Osteoblast (primary cell): ENCODE data around the gene ZNF804A. TPM values are rescaled to one million over a fixed set of nuclear protein-coding genes. Genes with fewer than 3 reads are reported as not detected.

ENCODE experiments used
- DNase-seq: peaks from one replicate; pipeline ENCODE4 v3.0.0; 2011; ENCODE audit warnings: low spot score, mixed read lengths; ENCODE audit not compliant: insufficient read length; ENCODE audit errors: missing footprints
- H2AFZ ChIP-seq: 2 replicates; pipeline ENCODE4 v1.6.0; 2011; ENCODE audit warnings: mild to moderate bottlenecking, low read length
- H3K27ac ChIP-seq: 2 replicates; pipeline ENCODE4 v1.5.1; 2011; ENCODE audit warnings: mild to moderate bottlenecking, low read depth, low read length, moderate library complexity
- H3K27me3 ChIP-seq: 2 replicates; pipeline ENCODE4 v1.6.0; 2012; ENCODE audit warnings: mild to moderate bottlenecking, control low read depth, inconsistent platforms, low read length, moderate library complexity; ENCODE audit not compliant: insufficient read depth
- H3K36me3 ChIP-seq: 2 replicates; pipeline ENCODE4 v1.5.1; 2011; ENCODE audit warnings: mild to moderate bottlenecking, low read length, control low read depth, moderate library complexity; ENCODE audit not compliant: insufficient read depth
- H3K4me1 ChIP-seq: 2 replicates; pipeline ENCODE4 v1.5.1; 2011; ENCODE audit warnings: mild to moderate bottlenecking, low read length, control low read depth, moderate library complexity; ENCODE audit not compliant: insufficient read depth
- H3K4me2 ChIP-seq: 2 replicates; pipeline ENCODE4 v1.6.0; 2011; ENCODE audit warnings: mild to moderate bottlenecking, low read length; ENCODE audit not compliant: insufficient read depth
- H3K4me3 ChIP-seq: fragments of 200-600 bp; sonication (generic); 3 replicates; pipeline ENCODE4 v1.5.1; 2012; ENCODE audit warnings: mild to moderate bottlenecking, low read length, inconsistent platforms; ENCODE audit not compliant: insufficient read depth
- H3K79me2 ChIP-seq: 2 replicates; pipeline ENCODE4 v1.6.0; 2012; ENCODE audit warnings: mild to moderate bottlenecking, low read length, control low read depth, inconsistent platforms; ENCODE audit not compliant: insufficient read depth
- H3K9me3 ChIP-seq: 2 replicates; pipeline ENCODE4 v1.5.1; 2011; ENCODE audit warnings: low read depth, low read length, control low read depth
- H4K20me1 ChIP-seq: 2 replicates; pipeline ENCODE4 v1.6.0; 2012; ENCODE audit warnings: mild to moderate bottlenecking, low read length, control low read depth; ENCODE audit not compliant: insufficient read depth
- CTCF ChIP-seq: IDR thresholded peaks from 2 replicates; pipeline ENCODE4 v1.5.1; 2011; ENCODE audit warnings: mild to moderate bottlenecking, low read depth, low read length, moderate library complexity; ENCODE audit errors: extremely low read depth
- total RNA-seq: library from RNA; depleted of rRNA; stranded (reverse); fragments of >200 nt; gene quantifications from 2 replicates; pipeline ENCODE4 v1.2.3, GENCODE V29; 2012

ZNF804A gene
- total RNA-seq, 1 donor: not detected

- no peak overlapping the region for H3K27ac ChIP-seq
- no peaks in the 10 kb centered on the region for H3K27me3 ChIP-seq
- no peak for DNase-seq
- no peaks in the 10 kb centered on the region for H4K20me1 ChIP-seq
- no peak overlapping the region for H3K4me2 ChIP-seq
- H3K4me3 ChIP-seq: no peak overlapping the region
- no peaks in the 10 kb centered on the region for H3K4me1 ChIP-seq
- no peaks in the 10 kb centered on the region for H3K79me2 ChIP-seq
- peaks cover 4% of the 10 kb centered on the region for H3K9me3 ChIP-seq
- no peak overlapping the region for H2AFZ ChIP-seq
- no peaks in the 10 kb centered on the region for H3K36me3 ChIP-seq
- no peak for TF ChIP-seq CTCF
Observed at GRCh38 chr2:184927040-184927439, 328.7 kb downstream of the ZNF804A start.

- Histone ChIP-seq H3K27ac (no peak overlapping the region), H2AFZ (no peak overlapping the region), H3K27me3 (no peaks in the 10 kb centered on the region), H3K79me2 (no peaks in the 10 kb centered on the region), H3K4me1 (no peaks in the 10 kb centered on the region), H3K4me2 (no peak overlapping the region), H3K36me3 (no peaks in the 10 kb centered on the region), H3K9me3 (peaks cover 2% of the 10 kb centered on the region), H3K4me3 (no peak overlapping the region), H4K20me1 (no peaks in the 10 kb centered on the region)
- TF ChIP-seq CTCF: no peak
- DNase-seq: no peak
Observed at GRCh38 chr2:184936761-184937160, 338.4 kb downstream of the ZNF804A start.

GRCh38 chr2:184938221-184938985 lies 340.1 kb downstream of the ZNF804A start:
- Histone ChIP-seq H3K27ac (no peak overlapping the region), H3K79me2 (no peaks in the 10 kb centered on the region), H3K4me1 (no peaks in the 10 kb centered on the region), H3K27me3 (no peaks in the 10 kb centered on the region), H3K4me3 (no peak overlapping the region), H4K20me1 (no peaks in the 10 kb centered on the region), H3K36me3 (no peaks in the 10 kb centered on the region), H3K9me3 (peaks cover 2% of the 10 kb centered on the region), H3K4me2 (no peak overlapping the region), H2AFZ (no peak overlapping the region)
- DNase-seq: no peak
- no peak for TF ChIP-seq CTCF

GRCh38 chr2:184945326-184945725 lies 347.0 kb downstream of the ZNF804A start:
- Histone ChIP-seq H3K4me2 (no peak overlapping the region), H2AFZ (no peak overlapping the region)
- TF ChIP-seq CTCF: no peak

More at GRCh38 chr2:184945326-184945725, 347.0 kb downstream of the ZNF804A start:
- H3K9me3 ChIP-seq: peaks cover 5% of the 10 kb centered on the region
- no peaks in the 10 kb centered on the region for H4K20me1 ChIP-seq
- H3K79me2 ChIP-seq: no peaks in the 10 kb centered on the region
- H3K27ac ChIP-seq: no peak overlapping the region
- H3K4me3 ChIP-seq: no peak overlapping the region
- no peaks in the 10 kb centered on the region for H3K27me3 ChIP-seq
- no peaks in the 10 kb centered on the region for H3K4me1 ChIP-seq
- H3K36me3 ChIP-seq: no peaks in the 10 kb centered on the region
- DNase-seq: no peak
